Panc1 (cell line): ENCODE data around the gene ADCY1. TPM values are rescaled to one million over a fixed set of nuclear protein-coding genes. Genes with fewer than 3 reads are reported as not detected.

Source experiments
- ATAC-seq: fragments of 200-7000 bp; cut with Tn5 transposase; 2 replicates; pipeline ENCODE4 v1.9.1; 2020; ENCODE audit warnings: mild to moderate bottlenecking, moderate library complexity
- BruUV-seq: library from RNA; stranded (reverse); fragments of 400-500 nt; replicated peaks from 2 replicates; lab custom pipeline; 2021; lab: Mats Ljungman, UMichigan
- CTCF ChIA-PET: fragments of 300-600 bp; sonication (Branson Sonifier 250); formaldehyde crosslinking; loops from one replicate; lab custom pipeline; 2022; ENCODE audit warnings: antibody characterized with exemption; lab: Charles Lee
- POLR2A ChIA-PET: fragments of 300-600 bp; sonication (Branson Sonifier 250); formaldehyde crosslinking; loops from one replicate; lab custom pipeline; 2022; ENCODE audit warnings: antibody characterized with exemption; lab: Charles Lee
- DNase-seq: peaks from one replicate; pipeline ENCODE4 v3.0.0-alpha.2; 2010; ENCODE audit warnings: low read depth, low spot score
- H3K27ac ChIP-seq: 2 replicates; pipeline ENCODE4 v1.5.1; 2011; ENCODE audit warnings: mild to moderate bottlenecking, low read length, inconsistent platforms
- H3K27me3 ChIP-seq: fragments of 200-500 bp; sonication (Bioruptor generic); 2 replicates; pipeline ENCODE4 v1.6.0; 2014; ENCODE audit warnings: low read length, inconsistent platforms; ENCODE audit not compliant: control insufficient read depth, insufficient read depth
- H3K36me3 ChIP-seq: fragments of 200-500 bp; sonication (Bioruptor generic); 2 replicates; pipeline ENCODE4 v1.5.1; 2014; ENCODE audit warnings: inconsistent platforms, mild to moderate bottlenecking, low read length, moderate library complexity; ENCODE audit not compliant: control insufficient read depth, insufficient read depth
- H3K4me1 ChIP-seq: 2 replicates; pipeline ENCODE4 v1.5.1; 2011; ENCODE audit warnings: inconsistent platforms, mild to moderate bottlenecking, low read length, moderate library complexity; ENCODE audit not compliant: control insufficient read depth, insufficient read depth
- H3K4me3 ChIP-seq, 2 experiments: 2 replicates each; pipeline ENCODE4 v1.5.1; 2011 to 2012; ENCODE audit warnings: low read depth in 2 of 2, low read length in 2 of 2, mild to moderate bottlenecking in 2 of 2, inconsistent platforms in 1 of 2, moderate library complexity in 1 of 2
- H3K9me3 ChIP-seq: fragments of 200-500 bp; sonication (Bioruptor generic); 2 replicates; pipeline ENCODE4 v1.5.1; 2014; ENCODE audit warnings: low read depth, mild to moderate bottlenecking, inconsistent platforms, low read length, moderate library complexity; ENCODE audit not compliant: control insufficient read depth, insufficient read depth
- POLR2AphosphoS5 ChIP-seq: IDR thresholded peaks from 2 replicates; pipeline ENCODE4 v1.6.1; 2012; ENCODE audit warnings: mild to moderate bottlenecking, low read depth, low read length, moderate library complexity
- SIN3A ChIP-seq: IDR thresholded peaks from 2 replicates; pipeline ENCODE4 v1.6.1; 2012; ENCODE audit warnings: low read depth, mild to moderate bottlenecking, low read length, moderate library complexity, borderline replicate concordance; ENCODE audit not compliant: insufficient read depth
- TCF7L2 ChIP-seq: IDR thresholded peaks from 2 replicates; pipeline ENCODE4 v1.6.1; 2011; ENCODE audit warnings: mild to moderate bottlenecking, low read depth, low read length, inconsistent platforms
- in situ Hi-C: cut with HindIII; loops from 2 replicates; pipeline ENCODE4 v1.10.0; 2016; ENCODE audit warnings: low sequenced_read_pairs, low pct_unique_long_range_greater_than_20kb
- intact Hi-C: fragments of 100-400 bp; cut with micrococcal nuclease; formaldehyde crosslinking; loops from one replicate; pipeline ENCODE4 v1.10.0; 2022; ENCODE audit not compliant: unreplicated experiment
- total RNA-seq: library from RNA; stranded (reverse); gene quantifications from one replicate; pipeline ENCODE4 v1.2.1, GENCODE V29; 2021; ENCODE audit not compliant: unreplicated experiment
- TF ChIP-seq, protein P1 (sequence below), 2 experiments: IDR thresholded peaks; 2 replicates each; pipeline ENCODE4 v1.6.1; 2011 to 2012; ENCODE audit warnings: low read depth in 2 of 2, control low read depth in 1 of 2, low read length in 1 of 2, mild to moderate bottlenecking in 1 of 2, moderate library complexity in 1 of 2; ENCODE audit not compliant: insufficient read depth in 1 of 2
- TF ChIP-seq, protein P2 (sequence below): fragments of 450-650 bp; IDR thresholded peaks from 2 replicates; pipeline ENCODE4 v1.5.1; 2017; ENCODE audit warnings: mild to moderate bottlenecking

Gene ADCY1
- total RNA-seq, 1 experiment from 2014 or later: 2.1 TPM

DNA sequence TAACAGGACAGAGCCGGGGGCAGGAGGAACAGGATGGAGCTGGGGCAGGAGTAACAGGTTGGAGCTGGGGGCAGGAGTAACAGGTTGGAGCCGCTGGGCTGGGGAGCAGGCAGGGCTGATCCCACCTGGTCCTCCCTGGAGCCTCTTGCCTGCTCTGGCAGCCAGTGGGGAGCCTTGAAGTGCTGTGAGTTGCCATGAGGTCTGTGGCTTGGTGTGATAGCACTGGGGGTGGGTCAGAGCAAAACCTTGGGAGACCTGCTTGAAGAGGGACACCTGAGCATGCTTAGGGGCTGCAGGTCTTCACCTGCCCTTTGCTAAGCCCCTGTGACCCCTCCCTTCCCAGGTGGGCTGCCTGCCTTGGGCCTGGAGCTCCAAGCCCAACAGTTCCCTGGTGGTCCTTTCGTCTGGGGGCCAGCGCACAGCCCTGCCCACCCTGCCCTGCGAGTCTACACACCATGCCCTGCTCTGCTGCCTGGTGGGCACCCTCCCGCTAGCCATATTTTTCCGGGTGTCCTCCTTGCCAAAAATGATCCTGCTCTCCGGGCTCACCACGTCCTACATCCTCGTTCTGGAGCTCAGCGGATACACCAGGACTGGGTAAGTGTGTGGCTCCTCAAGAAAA, 111.6 kb downstream of the ADCY1 start:
- in situ Hi-C loops: no loop called here
- ChIA-PET POLR2A (interaction anchor here (0.7 kb wide), 1 partner anchor 158 kb away, joined by 7 read pairs; no protein-coding TSS in a partner anchor), CTCF (interaction anchor here (0.6 kb wide), 1 partner anchor 506 kb away, joined by 4 read pairs; no protein-coding TSS in a partner anchor)
- no peak overlapping the region for H3K4me3 ChIP-seq
- no peaks in the 10 kb centered on the region for H3K9me3 ChIP-seq
- ATAC-seq: no peak; the same call in 1 of the 2 replicates
- no TSS peak for BruUV-seq
- H3K36me3 ChIP-seq: no peaks in the 10 kb centered on the region
- no peak for TF ChIP-seq TCF7L2
- TF ChIP-seq, protein P1, sequence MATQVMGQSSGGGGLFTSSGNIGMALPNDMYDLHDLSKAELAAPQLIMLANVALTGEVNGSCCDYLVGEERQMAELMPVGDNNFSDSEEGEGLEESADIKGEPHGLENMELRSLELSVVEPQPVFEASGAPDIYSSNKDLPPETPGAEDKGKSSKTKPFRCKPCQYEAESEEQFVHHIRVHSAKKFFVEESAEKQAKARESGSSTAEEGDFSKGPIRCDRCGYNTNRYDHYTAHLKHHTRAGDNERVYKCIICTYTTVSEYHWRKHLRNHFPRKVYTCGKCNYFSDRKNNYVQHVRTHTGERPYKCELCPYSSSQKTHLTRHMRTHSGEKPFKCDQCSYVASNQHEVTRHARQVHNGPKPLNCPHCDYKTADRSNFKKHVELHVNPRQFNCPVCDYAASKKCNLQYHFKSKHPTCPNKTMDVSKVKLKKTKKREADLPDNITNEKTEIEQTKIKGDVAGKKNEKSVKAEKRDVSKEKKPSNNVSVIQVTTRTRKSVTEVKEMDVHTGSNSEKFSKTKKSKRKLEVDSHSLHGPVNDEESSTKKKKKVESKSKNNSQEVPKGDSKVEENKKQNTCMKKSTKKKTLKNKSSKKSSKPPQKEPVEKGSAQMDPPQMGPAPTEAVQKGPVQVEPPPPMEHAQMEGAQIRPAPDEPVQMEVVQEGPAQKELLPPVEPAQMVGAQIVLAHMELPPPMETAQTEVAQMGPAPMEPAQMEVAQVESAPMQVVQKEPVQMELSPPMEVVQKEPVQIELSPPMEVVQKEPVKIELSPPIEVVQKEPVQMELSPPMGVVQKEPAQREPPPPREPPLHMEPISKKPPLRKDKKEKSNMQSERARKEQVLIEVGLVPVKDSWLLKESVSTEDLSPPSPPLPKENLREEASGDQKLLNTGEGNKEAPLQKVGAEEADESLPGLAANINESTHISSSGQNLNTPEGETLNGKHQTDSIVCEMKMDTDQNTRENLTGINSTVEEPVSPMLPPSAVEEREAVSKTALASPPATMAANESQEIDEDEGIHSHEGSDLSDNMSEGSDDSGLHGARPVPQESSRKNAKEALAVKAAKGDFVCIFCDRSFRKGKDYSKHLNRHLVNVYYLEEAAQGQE (IDR thresholded peaks at IDR 0.05; ENCODE audit: insufficient read depth in 1 of 2, low read depth in 2 of 2, low read length in 1 of 2): no peak
- no peak for TF ChIP-seq SIN3A
- TF ChIP-seq, protein P2, sequence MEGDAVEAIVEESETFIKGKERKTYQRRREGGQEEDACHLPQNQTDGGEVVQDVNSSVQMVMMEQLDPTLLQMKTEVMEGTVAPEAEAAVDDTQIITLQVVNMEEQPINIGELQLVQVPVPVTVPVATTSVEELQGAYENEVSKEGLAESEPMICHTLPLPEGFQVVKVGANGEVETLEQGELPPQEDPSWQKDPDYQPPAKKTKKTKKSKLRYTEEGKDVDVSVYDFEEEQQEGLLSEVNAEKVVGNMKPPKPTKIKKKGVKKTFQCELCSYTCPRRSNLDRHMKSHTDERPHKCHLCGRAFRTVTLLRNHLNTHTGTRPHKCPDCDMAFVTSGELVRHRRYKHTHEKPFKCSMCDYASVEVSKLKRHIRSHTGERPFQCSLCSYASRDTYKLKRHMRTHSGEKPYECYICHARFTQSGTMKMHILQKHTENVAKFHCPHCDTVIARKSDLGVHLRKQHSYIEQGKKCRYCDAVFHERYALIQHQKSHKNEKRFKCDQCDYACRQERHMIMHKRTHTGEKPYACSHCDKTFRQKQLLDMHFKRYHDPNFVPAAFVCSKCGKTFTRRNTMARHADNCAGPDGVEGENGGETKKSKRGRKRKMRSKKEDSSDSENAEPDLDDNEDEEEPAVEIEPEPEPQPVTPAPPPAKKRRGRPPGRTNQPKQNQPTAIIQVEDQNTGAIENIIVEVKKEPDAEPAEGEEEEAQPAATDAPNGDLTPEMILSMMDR: no peak
- no peak for TF ChIP-seq POLR2AphosphoS5
- intact Hi-C loops: no loop called here
- H3K27me3 ChIP-seq: peaks cover 3% of the 10 kb centered on the region; the same call in 1 of the 2 replicates
- no peak overlapping the region for H3K27ac ChIP-seq
- H3K4me1 ChIP-seq: no peaks in the 10 kb centered on the region
- no peak for DNase-seq

GRCh38 chr7:45686441-45687184, 112.4 kb downstream of the ADCY1 start:
- DNase-seq (no peak), ATAC-seq (no peak)
- no peak overlapping the region for H3K4me3 ChIP-seq
- H3K27ac ChIP-seq: no peak overlapping the region
- BruUV-seq: no TSS peak
- no peaks in the 10 kb centered on the region for H3K9me3 ChIP-seq
- H3K27me3 ChIP-seq: peaks cover 5% of the 10 kb centered on the region
- no peaks in the 10 kb centered on the region for H3K36me3 ChIP-seq
- H3K4me1 ChIP-seq: no peaks in the 10 kb centered on the region
- POLR2A ChIA-PET: no interaction called here
- TF ChIP-seq, protein P2: no peak
- TF ChIP-seq SIN3A (no peak), POLR2AphosphoS5 (no peak)
- TF ChIP-seq, protein P1 (IDR thresholded peaks at IDR 0.05; ENCODE audit: insufficient read depth in 1 of 2, low read depth in 2 of 2, low read length in 1 of 2): no peak
- intact Hi-C loops: no loop called here
- in situ Hi-C loops: no loop called here
- CTCF ChIA-PET: no interaction called here
